ENCODE measurements around the gene TNFRSF1A.

- TF ChIP-seq CTCF (conservative IDR thresholded peaks at IDR 0.05; ENCODE audit: low read depth, low read length) (no peak), EZH2 (IDR thresholded peaks at IDR 0.05; ENCODE audit: borderline replicate concordance, low read depth, low read length, poor library complexity, severe bottlenecking) (no peak)
Measured at GRCh38 chr12:6294156-6295093, 47.5 kb downstream of the TNFRSF1A start.
